GM04503 (cell line): ENCODE data around the gene SYNPO2L.
A peak's percentile ranks its signal among the peaks of the same experiment; 100 is the strongest.

Experiments used
- DNase-seq: peaks from one replicate; pipeline ENCODE4 v3.0.0-alpha.2; 2012; ENCODE audit warnings: low read depth

Gene SYNPO2L

GRCh38 chr10:73649876-73650536 is 5.8 kb downstream of the SYNPO2L start:
- DNase-seq: peak; percentile 52

DNA sequence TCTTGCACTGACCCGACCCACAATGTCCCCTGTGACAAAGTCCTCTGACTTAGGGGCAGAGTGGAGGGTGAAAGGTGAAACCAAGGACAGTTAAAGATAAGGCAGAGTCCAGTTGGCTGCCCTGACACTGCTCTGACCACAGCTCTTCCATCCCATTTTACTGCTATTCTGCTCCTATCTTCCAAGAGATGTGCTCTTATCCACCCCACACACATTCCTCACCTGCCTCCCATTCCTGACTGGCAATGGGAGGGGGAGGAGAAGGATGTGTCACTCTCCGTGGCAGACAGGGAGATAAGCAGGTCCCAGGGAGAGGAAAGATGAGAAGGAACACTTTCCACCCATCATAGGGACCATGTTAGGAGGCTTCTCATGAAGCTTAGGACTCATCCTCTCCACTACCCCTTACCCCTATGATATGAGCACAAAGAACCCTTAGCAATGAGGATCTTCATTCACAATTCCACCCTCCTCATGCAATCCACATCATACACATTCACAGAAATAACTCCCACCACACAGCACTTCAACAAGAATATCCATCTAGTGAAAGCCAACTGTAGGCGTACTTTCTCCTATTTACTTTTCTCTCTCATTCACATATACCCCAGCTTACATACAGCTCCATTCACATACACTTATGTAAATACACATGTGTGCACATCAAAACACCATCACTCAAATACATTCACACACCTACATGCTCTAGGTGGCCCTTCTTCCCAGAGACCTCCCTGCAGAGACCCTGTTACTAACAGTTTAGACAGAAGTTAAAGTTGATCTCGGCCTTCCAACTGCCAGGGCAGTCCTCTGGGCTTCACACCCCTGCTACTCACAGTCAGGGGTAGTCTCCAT is 6.6 kb downstream of the SYNPO2L start:
- DNase-seq: no peak

GRCh38 chr10:73647875-73648651 is 7.8 kb downstream of the SYNPO2L start:
- no peak for DNase-seq

GRCh38 chr10:73647211-73647874 is 8.5 kb downstream of the SYNPO2L start:
- DNase-seq: no peak

DNA sequence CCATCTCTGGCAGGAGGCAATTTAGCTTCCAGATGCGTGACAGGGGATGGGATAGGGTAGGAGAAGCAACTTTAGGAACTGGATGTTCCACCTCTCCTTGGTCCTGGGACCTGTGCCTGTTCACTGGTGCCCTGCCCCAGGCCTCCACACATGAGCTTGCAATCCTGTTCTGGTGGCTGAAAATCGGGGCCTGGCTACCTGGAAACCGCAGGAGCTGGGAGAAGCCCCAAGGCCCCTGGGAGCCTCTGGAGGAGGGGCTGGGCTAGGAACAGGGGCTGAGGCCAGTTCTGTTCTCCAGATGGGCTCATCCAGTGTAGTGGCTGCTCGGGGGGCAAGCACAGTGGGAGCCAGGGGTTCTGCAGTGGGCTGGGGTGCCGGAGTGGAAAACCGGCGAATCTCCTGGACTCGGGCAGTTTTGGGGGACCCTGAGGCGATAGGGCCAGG is 9.2 kb downstream of the SYNPO2L start:
- DNase-seq: no peak

DNA sequence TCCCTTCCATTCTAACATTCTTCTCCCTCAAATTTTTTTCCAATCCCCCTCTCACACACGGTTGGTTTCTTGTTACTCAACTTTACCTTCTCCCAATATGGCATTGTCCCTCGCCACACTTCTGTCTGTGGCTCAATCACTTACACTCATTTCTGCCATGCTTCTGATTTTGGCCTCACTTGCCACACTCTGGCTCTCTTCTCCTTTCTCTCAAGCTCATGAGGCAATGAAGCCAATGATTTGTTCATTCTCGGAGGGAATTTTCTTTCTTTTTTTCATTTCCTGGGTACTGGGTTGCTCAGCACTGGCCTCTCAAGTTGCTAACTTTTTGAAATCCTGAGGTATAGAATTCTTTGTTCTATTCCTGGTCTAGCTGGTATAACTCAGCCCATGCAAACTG is 10.6 kb downstream of the SYNPO2L start:
- DNase-seq: no peak

GRCh38 chr10:73644767-73645166 is 11.1 kb downstream of the SYNPO2L start:
- DNase-seq: no peak

DNA sequence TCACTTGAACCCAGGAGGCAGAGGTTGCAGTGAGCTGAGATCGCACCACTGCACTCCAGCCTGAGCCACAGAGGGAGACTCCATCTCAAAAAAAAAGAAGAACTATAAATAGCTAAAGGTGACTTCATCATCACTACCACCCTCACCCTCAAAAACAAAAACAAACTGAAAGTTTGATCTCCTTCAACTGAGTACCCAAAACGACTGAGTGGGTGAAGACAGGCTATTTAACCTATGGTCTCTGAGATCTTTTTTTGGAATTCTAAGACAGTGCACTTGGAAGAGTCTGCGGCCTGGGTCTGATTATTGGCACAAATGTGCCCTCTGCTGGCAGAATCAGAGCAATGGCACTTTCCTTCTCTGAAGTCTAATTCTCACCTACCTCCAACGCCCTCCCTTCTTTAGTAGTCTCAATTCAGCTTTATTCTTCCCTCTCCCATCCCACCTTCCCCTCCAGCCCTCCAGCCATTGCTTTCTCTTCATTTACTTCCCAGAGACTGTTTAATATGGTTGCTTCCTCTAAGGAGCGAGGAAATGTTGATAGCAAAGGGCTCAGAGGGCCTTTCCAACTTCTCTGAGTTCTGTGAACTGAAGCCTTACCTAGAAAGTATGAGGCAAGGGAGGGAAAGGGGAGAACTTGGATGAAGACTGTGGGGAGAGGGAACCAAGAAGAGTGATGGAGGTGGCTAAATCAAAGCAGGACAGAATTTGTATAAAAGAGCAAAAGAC is 11.7 kb downstream of the SYNPO2L start:
- DNase-seq: peak; percentile 11

DNA sequence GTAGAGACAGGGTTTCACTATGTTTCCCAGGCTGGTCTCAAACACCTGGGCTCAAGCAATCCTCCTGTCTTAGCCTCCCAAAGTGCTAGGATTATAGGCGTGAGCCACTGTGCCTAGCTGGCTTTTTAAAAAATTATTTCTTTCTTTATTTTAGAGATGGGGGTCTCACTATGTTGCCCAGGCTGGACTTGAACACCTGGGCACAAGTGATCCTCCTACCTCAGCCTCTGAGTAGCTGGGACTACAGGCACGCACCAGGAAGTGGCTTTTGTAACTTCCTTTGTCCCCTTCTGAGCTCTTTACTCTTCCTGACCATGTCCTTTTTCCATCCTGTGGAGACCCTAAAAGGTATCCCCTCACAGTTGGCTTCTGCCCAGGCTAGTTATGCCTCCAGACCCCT is 12.5 kb downstream of the SYNPO2L start:
- DNase-seq: no peak

DNA sequence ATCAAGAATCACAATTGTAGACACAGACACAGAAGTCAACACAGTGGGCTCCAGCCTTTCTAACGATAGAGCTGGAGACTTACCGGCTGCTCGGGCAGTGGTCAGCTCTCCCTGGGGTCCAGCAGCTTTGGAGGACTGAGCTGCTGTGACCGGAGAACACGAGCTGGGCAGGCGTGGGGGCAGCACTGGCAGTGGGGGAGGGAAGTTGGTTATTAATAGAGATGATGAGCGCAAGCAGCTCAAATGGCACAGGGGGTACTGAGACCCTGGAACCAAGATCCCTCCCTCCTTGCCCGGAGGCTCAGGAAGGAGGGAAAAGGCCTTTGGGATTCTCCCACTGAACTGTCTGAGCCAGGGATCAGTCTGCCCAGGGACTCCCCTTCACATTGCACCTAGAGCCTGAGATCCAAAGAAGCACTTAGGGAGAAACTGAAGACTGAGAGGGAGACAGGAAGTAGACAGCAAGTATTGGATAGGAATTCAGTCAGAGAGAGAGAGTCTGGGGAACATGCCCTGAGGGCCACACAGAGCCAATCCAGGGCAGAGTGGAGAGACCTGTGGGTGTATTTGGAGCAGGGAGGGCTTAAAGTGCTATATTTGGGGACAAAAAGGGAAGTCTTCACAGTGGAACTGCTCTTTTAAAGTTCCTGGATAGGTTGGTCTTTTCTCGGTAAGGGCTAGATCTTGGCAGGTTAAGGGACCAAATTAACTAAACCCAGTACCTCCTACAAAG is 14.3 kb downstream of the SYNPO2L start, which contains the start of gene MYOZ1:
MYOZ1 (minus strand) TSS at position 147 of the 733 bp plus-strand sequence. CDS start 1,457 bp downstream, outside the sequence.
- DNase-seq: no peak

DNA sequence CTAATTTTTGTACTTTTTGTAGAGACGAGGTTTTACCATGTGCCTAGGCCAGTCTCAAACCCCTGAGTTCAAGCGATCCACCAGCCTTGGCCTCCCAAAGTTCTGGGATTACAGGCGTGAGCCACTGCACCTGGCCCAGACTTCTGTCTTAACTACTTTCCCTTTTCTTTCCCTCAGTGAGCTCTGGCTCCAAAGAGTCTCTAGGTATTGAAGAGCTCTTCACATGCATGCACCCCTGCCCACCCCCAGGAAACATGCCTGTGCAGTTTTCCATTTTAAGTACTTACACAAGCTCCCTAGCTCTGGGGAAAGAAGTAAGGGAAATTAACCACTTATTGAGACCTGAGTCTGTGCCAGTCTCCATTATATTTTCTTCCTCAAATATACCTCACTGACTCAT is 16.5 kb downstream of the SYNPO2L start:
- no peak for DNase-seq

- no peak for DNase-seq
These were observed 20.0 kb downstream of the SYNPO2L start for GRCh38 chr10:73635781-73636180.

- DNase-seq: no peak
These were observed 21.4 kb downstream of the SYNPO2L start for GRCh38 chr10:73634421-73634820.

DNA sequence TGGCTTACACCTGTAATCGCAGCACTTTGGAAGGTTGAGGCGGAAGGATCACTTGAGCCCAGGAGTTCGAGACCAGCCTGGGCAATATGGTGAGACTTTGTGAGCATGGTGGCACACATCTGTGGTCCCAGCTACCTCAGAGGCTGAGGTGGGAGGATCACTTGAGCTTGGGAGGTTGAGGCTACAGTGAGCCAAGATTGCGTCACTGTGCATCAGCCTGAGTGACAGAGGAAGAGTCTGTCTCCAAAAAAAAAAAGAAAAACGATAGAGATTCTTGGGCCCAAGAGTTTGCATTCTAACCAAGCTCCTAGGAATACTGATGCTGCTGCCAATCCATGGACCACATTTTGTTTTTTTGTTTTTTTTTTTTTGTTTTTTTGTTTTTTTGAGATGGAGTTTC is 26.7 kb downstream of the SYNPO2L start:
- DNase-seq: no peak

DNA sequence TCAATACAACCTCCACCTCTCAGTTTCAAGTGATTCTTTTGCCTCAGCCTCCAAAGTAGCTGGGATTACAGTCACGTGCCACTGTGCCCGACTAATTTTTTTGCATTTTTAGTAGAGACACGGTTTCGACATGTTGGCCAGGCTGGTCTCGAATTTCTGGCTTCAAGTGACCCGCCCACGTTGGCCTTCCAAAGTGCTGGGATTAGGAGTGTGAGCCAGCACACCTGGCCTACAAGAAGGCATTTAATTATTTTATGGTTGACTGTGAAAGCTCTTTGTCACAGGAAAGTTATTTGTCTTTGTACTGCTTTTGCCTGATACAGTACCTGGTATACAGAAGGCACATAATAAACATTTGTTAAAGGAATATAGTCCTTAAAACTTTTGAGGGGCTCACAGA is 27.4 kb downstream of the SYNPO2L start:
- DNase-seq: no peak

DNA sequence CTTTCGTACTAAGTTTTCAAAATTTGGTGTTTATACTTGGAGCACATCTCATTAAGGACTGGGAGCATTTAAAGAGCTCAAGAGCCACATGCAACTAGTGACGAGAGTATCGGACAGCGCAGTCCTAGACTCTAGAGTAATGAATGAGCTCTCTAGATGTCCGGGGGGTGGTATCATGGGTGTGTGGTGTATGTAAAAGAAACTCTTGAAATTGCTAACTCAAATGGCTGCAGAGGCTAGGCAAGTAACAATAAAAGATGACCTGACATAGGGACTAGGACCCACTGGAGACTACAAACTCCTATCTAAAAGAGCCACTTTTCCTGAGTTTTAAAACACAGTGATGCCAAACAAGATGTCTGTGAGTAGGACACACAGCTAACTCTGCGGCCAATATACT is 28.5 kb downstream of the SYNPO2L start:
- no peak for DNase-seq

DNA sequence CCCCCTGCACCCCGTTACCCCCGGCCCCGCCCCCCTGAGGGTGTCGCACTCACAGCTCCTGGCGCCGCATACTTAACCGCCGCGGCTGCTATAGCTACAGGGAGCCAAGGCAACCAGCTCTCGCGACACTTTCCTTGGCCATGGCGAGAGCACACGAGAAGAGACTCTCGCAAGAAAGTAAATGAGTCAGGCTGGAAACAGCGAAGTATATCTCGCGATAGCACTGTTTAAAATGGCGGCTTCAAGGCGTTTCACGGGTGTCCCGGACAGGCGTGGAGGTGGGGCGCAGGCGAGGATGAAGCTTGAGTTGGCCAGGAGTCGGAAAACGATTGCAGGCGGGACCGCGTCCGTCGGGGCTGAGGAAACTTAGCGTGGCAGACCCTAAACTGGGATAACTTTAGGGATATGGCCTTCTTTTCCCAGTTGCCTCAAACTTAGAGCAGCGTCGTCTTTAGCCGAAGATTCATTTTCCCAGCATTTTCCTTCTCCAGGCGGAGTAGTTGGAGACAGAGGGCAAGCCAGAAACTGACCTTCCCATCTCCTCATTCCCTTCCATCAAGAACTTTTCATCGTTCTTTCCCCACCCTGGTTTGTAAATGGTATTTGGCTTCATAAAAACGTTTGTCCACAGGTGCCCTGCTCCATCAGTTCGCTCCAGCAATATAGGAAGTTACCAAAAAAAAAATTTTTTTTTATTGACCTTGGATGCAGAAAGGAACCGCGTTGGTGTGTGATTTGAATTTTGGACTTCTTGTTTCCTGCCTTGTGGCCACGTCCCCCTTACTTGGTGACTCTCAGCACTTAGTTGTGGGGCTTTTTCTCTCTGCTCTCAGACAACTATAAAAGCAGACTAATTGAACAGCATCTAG is 29.7 kb downstream of the SYNPO2L start:
- peak; percentile 90 for DNase-seq

DNA sequence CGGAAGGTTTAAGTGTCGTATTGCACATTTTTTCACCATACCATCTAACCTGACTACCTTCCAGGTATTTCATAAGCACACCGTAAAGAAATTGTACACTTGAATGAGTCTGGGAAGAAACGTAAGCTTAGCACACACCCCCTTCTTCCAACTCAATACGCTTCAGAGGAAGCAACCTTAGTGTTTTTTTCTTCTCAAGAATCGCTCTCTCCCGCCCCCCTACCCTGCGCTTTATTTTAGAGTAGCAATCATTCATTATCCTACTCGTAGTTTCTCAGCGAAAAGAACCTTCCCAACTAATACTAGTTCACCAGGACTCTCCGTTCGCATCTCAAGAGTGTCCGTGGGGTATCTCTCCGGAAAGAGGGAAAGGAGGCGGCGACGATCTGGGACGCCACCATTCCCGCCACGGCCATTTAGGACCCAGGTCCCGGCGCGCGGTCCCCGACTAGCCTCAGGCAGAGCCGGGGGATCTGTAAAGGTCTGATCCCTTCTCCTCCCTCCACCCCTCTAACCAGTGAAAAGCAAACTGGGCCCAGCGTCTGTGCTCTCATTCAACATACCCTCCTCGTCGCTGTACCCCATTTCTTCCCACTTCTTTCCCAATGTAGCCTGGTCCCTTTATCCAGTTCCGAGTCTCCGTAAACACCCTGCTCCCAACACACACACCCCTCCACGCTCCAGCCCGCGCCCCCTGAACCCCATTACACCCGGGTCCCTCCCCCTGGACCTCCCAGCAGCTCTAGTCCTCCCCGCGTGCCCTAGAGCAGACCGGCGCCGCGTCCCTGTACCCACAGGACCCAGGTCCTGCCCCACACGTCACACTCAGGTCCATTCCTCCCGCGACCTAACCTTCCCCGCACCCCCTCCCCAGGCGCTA is 30.6 kb downstream of the SYNPO2L start:
- no peak for DNase-seq

- no peak for DNase-seq
These were observed 32.8 kb downstream of the SYNPO2L start for GRCh38 chr10:73623056-73623455.
